GM23338 (cell line): ENCODE measurements around the gene NEK7.

Experiments used
- CREB1 ChIP-seq: fragments of 250-450 bp; sonication (Bioruptor Pico); IDR thresholded peaks from 2 replicates; pipeline ENCODE4 v1.5.0; 2020; ENCODE audit warnings: low read depth, mild to moderate bottlenecking, moderate library complexity
- CTCF ChIP-seq, 2 experiments: fragments of 200-600 bp in 1 of 2; sonication (generic) in 1 of 2; conservative IDR thresholded peaks; 2 replicates each; pipeline versions ENCODE4 v1.5.1 to v1.6.1; 2016 to 2017; ENCODE audit warnings: antibody characterized with exemption in 2 of 2, low read depth in 2 of 2, mild to moderate bottlenecking in 2 of 2, moderate library complexity in 1 of 2
- EZH2 ChIP-seq: fragments of 200-600 bp; sonication (generic); IDR thresholded peaks from one replicate; pipeline ENCODE4 v1.8.0; 2017; ENCODE audit warnings: antibody characterized with exemption, mild to moderate bottlenecking, low read depth; ENCODE audit not compliant: unreplicated experiment
- EZH2phosphoT487 ChIP-seq: fragments of 200-600 bp; sonication (generic); IDR thresholded peaks from one replicate; pipeline ENCODE4 v1.8.1; 2018; ENCODE audit warnings: antibody characterized with exemption; ENCODE audit not compliant: unreplicated experiment
- JUNB ChIP-seq: IDR thresholded peaks from one replicate; pipeline ENCODE4 v1.6.1; 2016; ENCODE audit warnings: antibody characterized with exemption; ENCODE audit not compliant: unreplicated experiment
- NANOG ChIP-seq: IDR thresholded peaks from 2 replicates; pipeline ENCODE4 v1.6.1; 2016; ENCODE audit warnings: antibody characterized with exemption, borderline replicate concordance
- POLR2AphosphoS5 ChIP-seq: IDR thresholded peaks from 2 replicates; pipeline ENCODE4 v1.6.1; 2016; ENCODE audit warnings: antibody characterized with exemption, low read depth
- ZNF114 ChIP-seq: fragments of 250-450 bp; sonication (Bioruptor Pico); IDR thresholded peaks from 2 replicates; pipeline ENCODE4 v1.5.0; 2020; ENCODE audit warnings: mild to moderate bottlenecking, moderate library complexity
- ZNF331 ChIP-seq: fragments of 250-450 bp; sonication (Bioruptor Pico); IDR thresholded peaks from 2 replicates; pipeline ENCODE4 v1.5.0; 2020; ENCODE audit warnings: low read depth, mild to moderate bottlenecking, moderate library complexity
- TF ChIP-seq, protein P1 (sequence below): IDR thresholded peaks from one replicate; pipeline ENCODE4 v1.6.1; 2018; ENCODE audit warnings: antibody characterized with exemption; ENCODE audit not compliant: unreplicated experiment
- TF ChIP-seq, protein P2 (sequence below): IDR thresholded peaks from 2 replicates; pipeline ENCODE4 v1.6.1; 2016; ENCODE audit warnings: antibody characterized with exemption

DNA sequence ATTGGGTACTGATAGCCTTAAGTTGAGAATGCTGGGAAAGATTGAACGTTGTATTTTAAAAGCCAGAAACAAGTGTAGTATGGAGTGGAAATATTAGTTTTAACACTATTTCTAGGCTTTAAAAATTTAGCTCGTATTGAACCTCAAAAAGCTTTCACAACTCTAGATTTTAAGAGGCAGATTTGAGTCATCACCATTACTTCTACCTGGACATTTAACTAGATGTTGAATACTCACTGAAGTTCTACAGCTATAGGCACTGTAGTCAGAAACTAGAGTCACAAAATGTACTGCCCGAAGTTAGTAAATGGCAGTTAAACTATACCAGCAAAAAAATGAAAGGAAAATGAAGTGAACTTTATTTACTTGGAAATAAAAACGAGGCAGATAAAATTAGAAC lies 96.5 kb downstream of the NEK7 start:
- TF ChIP-seq CTCF (conservative IDR thresholded peaks at IDR 0.05; ENCODE audit: low read depth in 2 of 2) (no peak), ZNF331 (CRISPR knock-in tag) (no peak), CREB1 (CRISPR knock-in tag) (no peak), POLR2AphosphoS5 (no peak), NANOG (no peak), ZNF114 (CRISPR knock-in tag) (no peak), EZH2 (no peak), EZH2phosphoT487 (no peak), JUNB (no peak)
- TF ChIP-seq, protein P1, sequence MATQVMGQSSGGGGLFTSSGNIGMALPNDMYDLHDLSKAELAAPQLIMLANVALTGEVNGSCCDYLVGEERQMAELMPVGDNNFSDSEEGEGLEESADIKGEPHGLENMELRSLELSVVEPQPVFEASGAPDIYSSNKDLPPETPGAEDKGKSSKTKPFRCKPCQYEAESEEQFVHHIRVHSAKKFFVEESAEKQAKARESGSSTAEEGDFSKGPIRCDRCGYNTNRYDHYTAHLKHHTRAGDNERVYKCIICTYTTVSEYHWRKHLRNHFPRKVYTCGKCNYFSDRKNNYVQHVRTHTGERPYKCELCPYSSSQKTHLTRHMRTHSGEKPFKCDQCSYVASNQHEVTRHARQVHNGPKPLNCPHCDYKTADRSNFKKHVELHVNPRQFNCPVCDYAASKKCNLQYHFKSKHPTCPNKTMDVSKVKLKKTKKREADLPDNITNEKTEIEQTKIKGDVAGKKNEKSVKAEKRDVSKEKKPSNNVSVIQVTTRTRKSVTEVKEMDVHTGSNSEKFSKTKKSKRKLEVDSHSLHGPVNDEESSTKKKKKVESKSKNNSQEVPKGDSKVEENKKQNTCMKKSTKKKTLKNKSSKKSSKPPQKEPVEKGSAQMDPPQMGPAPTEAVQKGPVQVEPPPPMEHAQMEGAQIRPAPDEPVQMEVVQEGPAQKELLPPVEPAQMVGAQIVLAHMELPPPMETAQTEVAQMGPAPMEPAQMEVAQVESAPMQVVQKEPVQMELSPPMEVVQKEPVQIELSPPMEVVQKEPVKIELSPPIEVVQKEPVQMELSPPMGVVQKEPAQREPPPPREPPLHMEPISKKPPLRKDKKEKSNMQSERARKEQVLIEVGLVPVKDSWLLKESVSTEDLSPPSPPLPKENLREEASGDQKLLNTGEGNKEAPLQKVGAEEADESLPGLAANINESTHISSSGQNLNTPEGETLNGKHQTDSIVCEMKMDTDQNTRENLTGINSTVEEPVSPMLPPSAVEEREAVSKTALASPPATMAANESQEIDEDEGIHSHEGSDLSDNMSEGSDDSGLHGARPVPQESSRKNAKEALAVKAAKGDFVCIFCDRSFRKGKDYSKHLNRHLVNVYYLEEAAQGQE = no peak
- TF ChIP-seq, protein P2, sequence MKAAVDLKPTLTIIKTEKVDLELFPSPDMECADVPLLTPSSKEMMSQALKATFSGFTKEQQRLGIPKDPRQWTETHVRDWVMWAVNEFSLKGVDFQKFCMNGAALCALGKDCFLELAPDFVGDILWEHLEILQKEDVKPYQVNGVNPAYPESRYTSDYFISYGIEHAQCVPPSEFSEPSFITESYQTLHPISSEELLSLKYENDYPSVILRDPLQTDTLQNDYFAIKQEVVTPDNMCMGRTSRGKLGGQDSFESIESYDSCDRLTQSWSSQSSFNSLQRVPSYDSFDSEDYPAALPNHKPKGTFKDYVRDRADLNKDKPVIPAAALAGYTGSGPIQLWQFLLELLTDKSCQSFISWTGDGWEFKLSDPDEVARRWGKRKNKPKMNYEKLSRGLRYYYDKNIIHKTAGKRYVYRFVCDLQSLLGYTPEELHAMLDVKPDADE = no peak
